ENCODE results near the gene LMAN1.

DNA sequence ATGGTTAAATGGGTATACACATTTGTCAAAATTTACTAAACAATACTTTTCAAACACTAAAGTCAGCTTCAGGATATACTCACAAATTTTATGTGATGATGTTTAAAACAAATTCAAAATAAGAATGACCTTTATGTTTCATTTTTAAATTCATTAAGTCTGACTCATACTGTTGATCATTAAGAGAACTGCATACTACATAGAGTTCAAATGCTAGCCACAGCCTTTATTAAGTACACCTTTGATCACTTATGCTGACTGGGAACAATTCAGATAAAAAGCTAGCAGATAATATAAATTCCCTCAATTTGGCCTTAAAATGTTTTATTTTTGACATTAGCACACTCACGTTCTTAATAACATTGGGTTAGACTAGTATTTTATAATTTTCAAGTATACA lies 14.1 kb downstream of the LMAN1 start:
- TF ChIP-seq, protein P1, sequence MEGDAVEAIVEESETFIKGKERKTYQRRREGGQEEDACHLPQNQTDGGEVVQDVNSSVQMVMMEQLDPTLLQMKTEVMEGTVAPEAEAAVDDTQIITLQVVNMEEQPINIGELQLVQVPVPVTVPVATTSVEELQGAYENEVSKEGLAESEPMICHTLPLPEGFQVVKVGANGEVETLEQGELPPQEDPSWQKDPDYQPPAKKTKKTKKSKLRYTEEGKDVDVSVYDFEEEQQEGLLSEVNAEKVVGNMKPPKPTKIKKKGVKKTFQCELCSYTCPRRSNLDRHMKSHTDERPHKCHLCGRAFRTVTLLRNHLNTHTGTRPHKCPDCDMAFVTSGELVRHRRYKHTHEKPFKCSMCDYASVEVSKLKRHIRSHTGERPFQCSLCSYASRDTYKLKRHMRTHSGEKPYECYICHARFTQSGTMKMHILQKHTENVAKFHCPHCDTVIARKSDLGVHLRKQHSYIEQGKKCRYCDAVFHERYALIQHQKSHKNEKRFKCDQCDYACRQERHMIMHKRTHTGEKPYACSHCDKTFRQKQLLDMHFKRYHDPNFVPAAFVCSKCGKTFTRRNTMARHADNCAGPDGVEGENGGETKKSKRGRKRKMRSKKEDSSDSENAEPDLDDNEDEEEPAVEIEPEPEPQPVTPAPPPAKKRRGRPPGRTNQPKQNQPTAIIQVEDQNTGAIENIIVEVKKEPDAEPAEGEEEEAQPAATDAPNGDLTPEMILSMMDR (conservative IDR thresholded peaks at IDR 0.05; ENCODE audit: low read depth in 2 of 2): no peak
- TF ChIP-seq EZH2phosphoT487 (IDR thresholded peaks at IDR 0.05; ENCODE audit: unreplicated experiment): no peak
- TF ChIP-seq EZH2 (IDR thresholded peaks at IDR 0.05; ENCODE audit: low read depth, unreplicated experiment): no peak
